GM18520 (cell line): ENCODE data around the gene TCAP.
"Not testable (repeated sequence)": the region's sequence is repeated elsewhere in the genome, so short reads cannot be mapped to it uniquely, and the experiment has no call there.

ENCODE experiments used
- ATAC-seq: cut with Tn5 transposase; IDR thresholded peaks from one replicate; pipeline ENCODE4 v1.9.1; 2021; ENCODE audit not compliant: unreplicated experiment

The TCAP gene

DNA sequence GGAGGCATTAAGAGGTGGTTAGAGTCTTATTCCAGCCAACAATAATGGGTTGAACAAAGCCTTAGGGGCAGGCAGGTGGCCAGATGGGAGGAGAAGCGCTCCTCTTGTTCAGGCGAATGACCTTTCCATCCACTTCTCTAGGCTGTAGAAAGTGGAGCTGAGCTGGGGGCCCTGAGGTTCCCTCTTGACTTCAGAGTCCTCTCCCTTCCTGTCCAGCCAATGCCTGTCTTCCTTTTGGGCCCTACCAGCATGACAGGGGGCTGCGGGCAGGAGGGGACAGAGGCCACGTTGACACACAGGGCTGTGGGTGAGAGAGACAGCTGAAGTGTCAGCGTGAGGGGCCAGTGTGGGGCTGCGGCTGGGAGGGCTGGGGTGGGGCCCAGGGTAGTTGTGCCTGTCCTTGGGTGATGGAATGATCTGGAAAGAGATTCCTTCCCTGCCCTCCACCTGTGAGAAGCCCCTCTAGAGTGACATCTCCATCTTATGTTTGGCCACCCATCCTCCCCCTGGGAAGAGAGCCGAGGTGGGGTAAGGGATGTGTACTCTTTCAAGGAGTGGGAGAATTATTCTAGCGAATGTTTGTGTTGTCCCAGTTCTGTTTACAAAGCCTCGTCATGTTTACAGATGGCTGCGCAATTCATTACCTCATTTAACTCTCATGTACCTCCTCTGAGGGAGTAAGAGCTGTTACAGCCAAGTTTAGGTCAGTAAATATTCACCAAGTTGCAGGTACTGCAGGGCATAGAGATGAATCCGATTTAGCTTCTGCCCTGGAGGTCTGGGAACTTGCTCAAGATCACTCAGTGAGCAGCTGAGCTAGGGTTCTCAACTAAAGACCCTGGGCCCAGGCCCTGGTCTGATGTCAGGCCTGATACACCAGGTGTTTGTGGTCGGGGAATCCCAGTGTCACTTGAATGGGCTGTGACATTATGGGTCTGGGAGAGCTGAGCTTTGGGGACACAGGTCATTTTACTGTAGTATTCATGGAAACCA is 38.0 kb downstream of the TCAP start:
- no peak for ATAC-seq

DNA sequence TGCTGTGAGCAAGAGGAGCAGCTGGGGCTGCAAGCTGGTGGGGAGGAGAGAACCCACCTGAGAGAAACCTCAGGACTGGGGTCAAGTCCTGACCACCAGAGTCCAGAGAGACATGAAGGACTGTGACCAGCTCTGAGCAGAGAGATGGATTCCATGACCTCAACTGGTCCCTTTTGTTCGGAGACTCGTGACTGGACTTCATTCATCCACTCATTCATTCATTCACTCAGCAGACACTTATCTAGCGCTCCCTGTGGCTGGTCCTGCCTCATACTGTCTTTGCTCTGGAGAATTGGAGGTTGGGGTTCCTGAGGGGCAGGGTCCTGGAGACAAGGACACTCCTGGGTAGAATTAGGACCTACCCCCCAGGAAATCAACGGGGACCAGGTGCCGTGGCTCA is 38.8 kb downstream of the TCAP start:
- no peak for ATAC-seq

- no peak for ATAC-seq
These were observed 39.8 kb downstream of the TCAP start for GRCh38 chr17:39704821-39705551.

DNA sequence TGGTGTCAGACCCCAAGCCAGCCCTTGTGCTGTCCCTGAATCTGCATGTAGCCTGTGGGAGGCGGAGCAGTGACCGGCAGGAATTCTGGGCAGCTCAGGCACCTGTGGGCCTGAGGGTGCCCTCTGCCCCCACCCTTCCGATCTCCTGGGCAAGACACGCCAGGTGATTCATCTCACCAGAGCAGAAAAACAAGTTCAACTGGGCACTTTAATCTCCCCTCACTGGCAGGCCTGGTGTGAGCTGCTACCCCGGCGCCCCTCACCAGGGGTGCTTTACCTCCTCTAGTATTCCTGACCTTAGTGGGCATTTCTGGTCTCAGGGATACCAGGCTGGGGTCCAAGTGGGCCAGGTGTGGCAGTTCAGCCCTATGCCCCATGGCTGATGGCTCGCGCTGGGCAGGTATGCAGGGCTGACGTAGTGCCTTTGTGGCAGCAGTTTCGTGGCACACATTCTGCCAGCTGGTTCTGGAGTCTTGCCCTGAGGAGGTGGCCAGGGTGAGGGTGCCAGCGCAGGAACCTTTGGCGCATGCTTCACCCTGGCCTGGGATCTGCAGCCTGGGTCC is 40.7 kb downstream of the TCAP start:
- no peak for ATAC-seq

- ATAC-seq, result no peak
These were observed 41.2 kb downstream of the TCAP start for GRCh38 chr17:39706383-39706782.

DNA sequence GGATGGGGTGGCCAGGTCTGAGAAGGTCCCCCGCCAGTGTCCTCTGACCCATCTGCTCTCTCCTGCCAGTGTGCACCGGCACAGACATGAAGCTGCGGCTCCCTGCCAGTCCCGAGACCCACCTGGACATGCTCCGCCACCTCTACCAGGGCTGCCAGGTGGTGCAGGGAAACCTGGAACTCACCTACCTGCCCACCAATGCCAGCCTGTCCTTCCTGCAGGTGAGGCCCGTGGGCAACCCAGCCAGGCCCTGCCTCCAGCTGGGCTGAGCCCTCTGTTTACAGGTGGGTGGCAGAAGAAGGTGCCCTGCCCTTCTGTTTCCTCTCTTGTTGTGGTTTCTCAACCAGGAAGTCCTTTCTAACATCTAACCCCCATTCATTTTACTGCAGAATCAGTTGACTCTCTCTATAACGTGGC is 41.8 kb downstream of the TCAP start:
- no peak for ATAC-seq

- no peak for ATAC-seq
These were observed 44.3 kb downstream of the TCAP start for GRCh38 chr17:39709319-39709997.

- ATAC-seq, result no peak
These were observed 45.1 kb downstream of the TCAP start for GRCh38 chr17:39709998-39710964.

DNA sequence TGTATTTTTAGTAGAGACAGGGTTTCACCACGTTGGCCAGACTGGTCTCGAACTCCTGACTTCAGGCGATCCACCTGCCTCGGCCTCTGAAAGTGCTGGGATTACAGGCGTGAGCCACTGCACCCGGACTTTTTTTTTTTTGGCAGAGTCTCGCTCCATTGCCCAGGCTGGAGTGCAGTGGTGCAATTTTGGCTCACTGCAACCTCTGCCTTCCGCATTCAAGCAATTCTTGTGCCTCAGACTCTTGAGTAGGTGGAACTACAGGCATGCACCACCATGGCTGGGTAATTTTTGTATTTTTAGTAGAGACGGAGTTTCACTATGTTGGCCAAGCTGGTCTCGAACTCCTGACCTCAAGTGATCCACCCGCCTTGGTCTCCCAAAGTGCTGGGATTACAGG is 45.9 kb downstream of the TCAP start:
- not testable (repeated sequence) for ATAC-seq

DNA sequence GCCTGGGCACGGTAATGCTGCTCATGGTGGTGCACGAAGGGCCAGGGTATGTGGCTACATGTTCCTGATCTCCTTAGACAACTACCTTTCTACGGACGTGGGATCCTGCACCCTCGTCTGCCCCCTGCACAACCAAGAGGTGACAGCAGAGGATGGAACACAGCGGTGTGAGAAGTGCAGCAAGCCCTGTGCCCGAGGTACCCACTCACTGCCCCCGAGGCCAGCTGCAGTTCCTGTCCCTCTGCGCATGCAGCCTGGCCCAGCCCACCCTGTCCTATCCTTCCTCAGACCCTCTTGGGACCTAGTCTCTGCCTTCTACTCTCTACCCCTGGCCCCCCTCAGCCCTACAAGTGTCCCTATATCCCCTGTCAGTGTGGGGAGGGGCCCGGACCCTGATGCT is 46.7 kb downstream of the TCAP start:
- ATAC-seq, result no peak

DNA sequence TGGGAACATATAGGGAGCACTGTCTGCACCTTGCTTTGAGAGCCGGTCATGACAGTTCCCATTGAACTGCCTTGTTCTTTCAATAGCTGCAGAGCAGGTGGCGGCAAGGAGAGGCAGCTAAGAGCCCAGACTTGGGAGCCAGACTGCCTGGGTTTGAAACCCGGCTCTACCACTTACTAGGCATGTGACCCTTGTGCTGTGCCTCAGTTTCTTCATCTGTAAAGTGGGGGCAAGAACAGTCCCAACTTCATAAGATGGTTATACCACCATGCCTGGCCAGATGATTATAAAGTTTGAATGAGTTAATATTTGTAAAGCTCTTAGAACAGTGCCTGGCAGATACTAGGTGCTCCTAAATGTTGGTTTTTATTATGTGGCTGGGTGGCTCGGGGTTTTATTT is 49.1 kb downstream of the TCAP start:
- ATAC-seq, result no peak

GRCh38 chr17:39715375-39716072 is 50.4 kb downstream of the TCAP start:
- no peak for ATAC-seq
